Neural cell (in vitro differentiated cells): ENCODE results near the gene SKAP1. TPM values are rescaled to one million over a fixed set of nuclear protein-coding genes. Genes with fewer than 3 reads are reported as not detected.

ENCODE experiments used
- H2AFZ ChIP-seq: fragments of 200-600, 300-800 bp; sonication (generic), shearing (Covaris generic); 2 replicates; pipeline ENCODE4 v1.6.0; 2014; ENCODE audit warnings: low read depth, mild to moderate bottlenecking, antibody characterized with exemption, low read length, moderate library complexity
- H3F3A ChIP-seq: fragments of 200-600 bp; shearing (Covaris generic); 2 replicates; pipeline ENCODE4 v1.6.1; 2016; ENCODE audit warnings: mild to moderate bottlenecking, moderate library complexity, mixed read lengths, antibody characterized with exemption, low read length; ENCODE audit not compliant: insufficient read depth, poor library complexity, severe bottlenecking
- H3K27ac ChIP-seq: fragments of 200-600, 300-800 bp; sonication (generic), shearing (Covaris generic); 2 replicates; pipeline ENCODE4 v1.5.1; 2014; ENCODE audit warnings: mild to moderate bottlenecking, low read length, moderate library complexity
- H3K27me3 ChIP-seq: fragments of 300-800, 200-600 bp; sonication (generic), shearing (Covaris generic); 2 replicates; pipeline ENCODE4 v1.6.0; 2014; ENCODE audit warnings: mild to moderate bottlenecking, low read depth, low read length, moderate library complexity; ENCODE audit not compliant: insufficient read depth
- H3K36me3 ChIP-seq: fragments of 300-800, 200-600 bp; sonication (generic), shearing (Covaris generic); 2 replicates; pipeline ENCODE4 v1.5.1; 2014; ENCODE audit warnings: mild to moderate bottlenecking, antibody characterized with exemption, low read length, moderate library complexity; ENCODE audit not compliant: insufficient read depth
- H3K4me2 ChIP-seq: fragments of 300-800, 200-600 bp; sonication (generic), shearing (Covaris generic); 2 replicates; pipeline ENCODE4 v1.6.0; 2014; ENCODE audit warnings: mild to moderate bottlenecking, low read length
- H3K4me3 ChIP-seq: fragments of 300-800, 200-600 bp; sonication (generic), shearing (Covaris generic); 2 replicates; pipeline ENCODE4 v1.5.1; 2014; ENCODE audit warnings: mild to moderate bottlenecking, low read length, moderate library complexity
- H3K79me2 ChIP-seq: fragments of 200-600 bp; shearing (Covaris generic); replicated peaks from 2 replicates; pipeline ENCODE4 v1.6.0; 2014; ENCODE audit warnings: mild to moderate bottlenecking, low read length, moderate library complexity; ENCODE audit not compliant: insufficient read depth
- H3K9ac ChIP-seq: fragments of 300-800, 200-600 bp; sonication (generic), shearing (Covaris generic); 2 replicates; pipeline ENCODE4 v1.6.1; 2016; ENCODE audit warnings: mild to moderate bottlenecking, low read length, mixed read lengths
- H3K9me2 ChIP-seq: fragments of 200-600 bp; shearing (Covaris generic); 2 replicates; pipeline ENCODE4 v1.6.1; 2016; ENCODE audit warnings: mild to moderate bottlenecking, low read length, mixed read lengths; ENCODE audit not compliant: insufficient read depth
- H3K9me3 ChIP-seq: fragments of 200-600, 300-800 bp; sonication (generic), shearing (Covaris generic); 2 replicates; pipeline ENCODE4 v1.6.1; 2016; ENCODE audit warnings: mild to moderate bottlenecking, mixed run types, low read length, moderate library complexity, mixed read lengths
- H4K20me1 ChIP-seq: fragments of 200-600 bp; shearing (Covaris generic); 2 replicates; pipeline ENCODE4 v1.6.1; 2016; ENCODE audit warnings: mild to moderate bottlenecking, mixed run types; ENCODE audit not compliant: insufficient read depth
- CTCF ChIP-seq: fragments of 450-650 bp; IDR thresholded peaks from 2 replicates; pipeline ENCODE4 v1.5.1; 2014; ENCODE audit warnings: antibody characterized with exemption, mild to moderate bottlenecking, moderate library complexity; ENCODE audit not compliant: poor library complexity, severe bottlenecking
- EP300 ChIP-seq: fragments of 450-650 bp; conservative IDR thresholded peaks from 2 replicates; pipeline ENCODE4 v1.6.1; 2014; ENCODE audit warnings: antibody characterized with exemption, mild to moderate bottlenecking, moderate library complexity; ENCODE audit not compliant: poor library complexity, severe bottlenecking
- EZH2 ChIP-seq: fragments of 200-600, 300-800 bp; shearing (Covaris generic), sonication (generic); IDR thresholded peaks from 2 replicates; pipeline ENCODE4 v1.6.1; 2014; ENCODE audit warnings: antibody characterized with exemption, low read length, borderline replicate concordance, mild to moderate bottlenecking; ENCODE audit not compliant: insufficient read depth, poor library complexity, severe bottlenecking
- MXI1 ChIP-seq: fragments of 450-650 bp; conservative IDR thresholded peaks from 2 replicates; pipeline ENCODE4 v1.6.1; 2014; ENCODE audit warnings: antibody characterized with exemption, mild to moderate bottlenecking; ENCODE audit not compliant: poor library complexity, severe bottlenecking
- POLR2AphosphoS5 ChIP-seq: IDR thresholded peaks from 2 replicates; pipeline ENCODE4 v1.6.1; 2012
- RAD21 ChIP-seq: fragments of 450-650 bp; conservative IDR thresholded peaks from 2 replicates; pipeline ENCODE4 v1.6.1; 2014; ENCODE audit warnings: antibody characterized with exemption, mild to moderate bottlenecking, moderate library complexity
- REST ChIP-seq: IDR thresholded peaks from 2 replicates; pipeline ENCODE4 v1.6.1; 2012; ENCODE audit warnings: borderline replicate concordance
- SMC3 ChIP-seq: fragments of 450-650 bp; conservative IDR thresholded peaks from 2 replicates; pipeline ENCODE4 v1.6.1; 2014; ENCODE audit warnings: antibody characterized with exemption, mild to moderate bottlenecking, moderate library complexity; ENCODE audit not compliant: poor library complexity
- TAF1 ChIP-seq: IDR thresholded peaks from 2 replicates; pipeline ENCODE4 v1.6.1; 2012; ENCODE audit warnings: low read depth
- polyA plus RNA-seq: library from polyadenylated mRNA; depleted of rRNA; stranded (reverse); fragments of >200 nt; gene quantifications from 2 replicates; pipeline ENCODE4 v1.2.3, GENCODE V29; 2014

The SKAP1 gene
- polyA plus RNA-seq, 1 donor from 2014 or later: 0.63 TPM

DNA sequence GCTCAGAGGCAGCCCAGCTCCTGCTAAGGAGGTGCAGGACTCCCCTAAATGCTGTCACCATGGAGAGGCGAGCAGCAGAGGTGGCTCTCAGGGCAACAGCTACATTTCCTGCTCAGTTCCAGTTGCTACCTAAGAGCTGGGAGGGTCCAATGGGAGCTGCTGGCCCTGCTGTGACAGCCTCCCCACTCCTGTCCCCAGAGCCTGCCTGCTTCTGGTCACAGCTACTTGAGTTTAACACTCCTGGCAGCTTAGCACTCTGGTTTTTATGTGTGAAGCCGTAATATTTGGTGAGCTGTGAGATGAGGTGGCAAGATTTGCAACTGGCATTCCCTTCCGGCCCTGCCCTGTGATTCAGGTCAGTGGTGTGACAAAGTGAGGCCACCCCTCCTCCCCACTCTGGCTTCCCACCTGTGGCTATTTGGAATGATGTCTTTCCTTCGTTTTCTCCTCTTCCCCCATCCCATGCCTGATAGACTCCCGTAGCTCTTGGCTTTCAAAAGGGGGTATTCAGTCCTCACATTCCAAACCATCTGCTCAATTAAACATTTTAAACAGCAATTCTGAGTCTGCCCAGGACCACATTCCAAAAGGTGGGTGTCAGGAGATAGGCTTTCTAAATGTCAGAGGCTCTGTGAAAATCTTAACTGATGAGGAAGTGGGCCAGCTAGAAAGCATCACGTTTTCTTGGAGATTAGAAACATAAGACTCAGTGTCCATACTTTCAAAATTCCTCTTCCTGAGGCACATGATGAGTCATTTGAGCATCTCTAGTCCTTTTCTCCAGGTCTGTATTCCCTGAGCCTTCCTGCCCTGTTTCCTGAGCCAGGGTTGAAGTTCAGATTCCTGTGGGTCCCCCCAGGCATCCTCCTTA lies 42.6 kb upstream of the SKAP1 start:
- Histone ChIP-seq H3K4me3 (no peak overlapping the region), H3K27me3 (no peaks in the 10 kb centered on the region), H3K9ac (no peak overlapping the region), H3K4me2 (no peak overlapping the region), H3K9me2 (no peaks in the 10 kb centered on the region), H3K27ac (no peak overlapping the region), H3K9me3 (no peaks in the 10 kb centered on the region), H3K79me2 (no peaks in the 10 kb centered on the region), H3K36me3 (no peaks in the 10 kb centered on the region), H2AFZ (no peak overlapping the region), H4K20me1 (no peaks in the 10 kb centered on the region), H3F3A (no peaks in the 10 kb centered on the region)
- TF ChIP-seq MXI1 (no peak), REST (no peak), TAF1 (no peak), RAD21 (no peak), POLR2AphosphoS5 (no peak), CTCF (no peak), EP300 (no peak), SMC3 (no peak), EZH2 (no peak)

- Histone ChIP-seq H3K79me2 (no peaks in the 10 kb centered on the region), H4K20me1 (no peaks in the 10 kb centered on the region), H3K27me3 (no peaks in the 10 kb centered on the region), H3K4me2 (no peak overlapping the region), H3K27ac (no peak overlapping the region), H3K9ac (no peak overlapping the region), H2AFZ (no peak overlapping the region), H3F3A (no peaks in the 10 kb centered on the region), H3K36me3 (no peaks in the 10 kb centered on the region), H3K9me2 (no peaks in the 10 kb centered on the region), H3K4me3 (no peak overlapping the region), H3K9me3 (no peaks in the 10 kb centered on the region)
- TF ChIP-seq TAF1 (no peak), RAD21 (no peak), REST (no peak), EZH2 (no peak), MXI1 (no peak), CTCF (no peak), SMC3 (no peak), POLR2AphosphoS5 (no peak), EP300 (no peak)
These were observed 41.9 kb upstream of the SKAP1 start for GRCh38 chr17:48471817-48472410.
